Midbrain (tissue), 1 donor: Measurements from ENCODE around the gene TFCP2.

Experiments
- DNase-seq: peaks from one replicate; lab custom pipeline; 2025; lab: John Stamatoyannopoulos, UW

TFCP2 gene

GRCh38 chr12:51197736-51198567 lies 25.0 kb upstream of the TFCP2 start:
- no peak for DNase-seq

DNA sequence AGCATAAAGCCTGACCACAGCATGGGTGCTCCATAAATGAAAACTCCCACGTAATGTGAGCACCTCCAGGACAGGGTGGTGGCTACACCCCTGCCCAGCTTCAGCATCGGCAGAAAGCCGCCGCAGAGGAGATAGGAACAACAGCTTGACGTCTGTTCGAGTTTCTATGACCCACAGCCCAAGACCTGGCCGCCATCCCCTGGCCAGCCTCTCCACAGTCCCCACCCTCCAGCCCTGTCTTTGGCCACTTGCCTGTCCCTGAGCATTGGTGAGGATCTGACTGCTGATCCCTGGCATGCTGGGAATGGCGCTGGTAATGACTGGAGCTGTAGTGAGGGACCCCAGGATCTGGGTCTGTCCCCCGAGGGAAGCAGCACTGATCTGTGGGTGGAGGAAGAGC lies 23.6 kb upstream of the TFCP2 start:
- no peak for DNase-seq

- no peak for DNase-seq
Measured at GRCh38 chr12:51195841-51196240, 22.9 kb upstream of the TFCP2 start.

DNA sequence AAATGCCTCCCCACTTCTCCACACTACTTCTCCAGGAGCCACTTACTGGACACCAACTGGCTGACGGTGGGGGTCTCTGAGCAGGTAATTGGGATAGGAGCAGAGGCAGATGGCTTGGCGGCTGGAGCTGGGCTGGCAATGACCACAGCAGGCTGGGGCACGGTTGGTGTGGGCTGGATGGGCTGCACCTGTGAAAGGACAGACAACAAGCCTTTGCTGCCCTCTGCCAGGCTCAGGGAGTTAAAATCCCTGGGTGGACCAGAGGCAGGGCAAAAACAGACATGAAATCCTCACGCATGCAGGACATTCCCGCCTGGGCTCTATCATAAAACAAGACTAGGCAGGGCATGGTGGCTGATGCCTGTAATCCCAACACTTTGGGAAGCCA lies 19.3 kb upstream of the TFCP2 start:
- no peak for DNase-seq

DNA sequence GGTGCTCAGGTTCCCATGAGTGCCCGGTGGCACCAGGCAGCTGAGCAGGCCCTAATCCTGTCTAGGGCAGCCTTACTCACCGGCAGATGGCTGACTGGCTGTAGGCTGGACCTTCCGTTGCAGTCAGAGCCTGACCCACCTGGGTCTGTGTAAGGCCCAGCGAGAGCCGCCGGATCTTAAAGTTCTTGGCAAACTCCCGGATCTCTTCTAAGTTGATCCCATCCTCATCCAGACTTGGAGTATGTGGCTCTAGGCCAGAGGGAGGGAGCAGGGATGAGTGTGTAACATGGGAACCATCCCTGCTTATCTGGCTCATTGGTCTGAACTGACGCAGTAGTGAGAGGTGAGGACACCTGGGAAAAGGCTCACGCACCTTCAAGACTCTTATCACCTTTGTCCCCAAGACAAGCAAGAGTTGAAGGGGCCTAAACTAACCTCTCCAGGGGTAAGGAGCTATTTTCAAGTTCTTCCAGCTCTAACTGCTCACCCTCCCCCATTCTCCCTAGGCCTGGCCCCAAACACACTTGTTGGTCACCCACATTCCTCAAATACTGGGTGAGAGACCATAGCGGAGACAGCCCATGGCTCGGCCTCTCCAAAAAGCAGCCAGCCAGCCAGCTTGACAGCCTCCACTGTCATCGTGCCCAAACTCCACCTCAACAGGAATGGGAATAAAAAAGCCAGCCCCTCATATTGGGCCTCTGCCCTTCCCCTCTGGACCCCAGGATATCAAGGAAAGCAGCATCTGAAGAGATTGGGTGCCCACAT lies 18.8 kb upstream of the TFCP2 start:
- DNase-seq: no peak

GRCh38 chr12:51190820-51191219 lies 17.9 kb upstream of the TFCP2 start:
- no peak for DNase-seq

DNA sequence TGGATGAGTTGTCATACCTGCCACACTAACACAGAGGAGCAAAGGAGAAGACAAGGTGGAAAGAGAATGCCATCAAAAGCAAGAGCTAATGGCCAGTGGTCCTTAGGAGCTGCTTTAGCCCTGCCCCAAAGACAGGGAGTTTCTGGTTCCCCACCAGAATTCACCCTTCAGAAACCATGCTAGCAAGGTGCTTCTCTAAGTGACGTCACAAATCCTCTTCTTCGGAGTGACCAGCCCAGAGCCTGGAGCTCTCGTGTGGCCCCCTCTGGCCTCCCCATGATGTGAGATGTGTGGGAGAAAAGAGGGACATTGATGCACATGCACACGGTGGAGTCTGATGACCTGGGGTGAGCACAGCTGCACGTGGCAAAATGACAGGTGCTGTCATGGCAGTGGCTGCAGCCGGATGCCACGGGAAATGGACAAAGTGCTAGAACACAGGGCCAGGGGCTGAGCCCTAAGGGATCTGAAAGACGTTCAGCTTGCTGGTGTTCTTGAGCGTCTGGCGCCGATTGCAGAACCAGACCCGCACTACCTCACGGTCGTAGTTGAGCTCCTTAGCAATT lies 16.9 kb upstream of the TFCP2 start:
- no peak for DNase-seq

DNA sequence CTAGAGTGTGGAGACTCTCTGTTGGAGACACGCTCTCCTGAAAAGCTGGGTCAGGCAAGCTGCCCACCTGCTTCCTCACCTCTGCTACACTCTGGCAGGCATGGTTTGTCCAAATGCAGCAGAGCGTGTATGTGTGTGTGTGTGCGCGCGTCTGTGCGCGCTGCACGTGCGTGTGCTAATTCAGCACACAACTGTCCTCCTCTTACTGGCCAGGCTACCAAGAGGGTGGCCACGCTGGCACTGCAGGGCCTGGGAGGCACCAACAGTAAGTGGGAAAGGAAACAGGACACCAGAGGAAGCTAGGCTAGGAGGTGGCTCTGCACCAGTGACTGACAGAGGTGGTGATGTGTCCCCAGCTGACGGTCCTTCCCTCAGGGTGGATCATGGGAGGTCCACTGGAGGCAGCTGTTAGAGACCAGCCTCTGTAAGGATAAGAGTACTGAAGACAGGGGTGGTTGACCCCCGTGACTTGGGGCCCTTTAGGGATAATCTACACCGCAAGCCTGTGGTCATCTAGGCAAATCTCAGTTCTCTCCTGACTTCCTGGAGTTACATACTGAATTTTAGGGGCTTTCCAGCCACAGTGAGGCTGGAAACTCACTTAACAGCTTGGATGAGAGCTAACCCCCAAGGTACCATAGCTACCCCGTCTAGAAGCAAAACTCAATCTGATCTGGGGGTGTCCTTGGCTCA lies 15.6 kb upstream of the TFCP2 start:
- no peak for DNase-seq

DNA sequence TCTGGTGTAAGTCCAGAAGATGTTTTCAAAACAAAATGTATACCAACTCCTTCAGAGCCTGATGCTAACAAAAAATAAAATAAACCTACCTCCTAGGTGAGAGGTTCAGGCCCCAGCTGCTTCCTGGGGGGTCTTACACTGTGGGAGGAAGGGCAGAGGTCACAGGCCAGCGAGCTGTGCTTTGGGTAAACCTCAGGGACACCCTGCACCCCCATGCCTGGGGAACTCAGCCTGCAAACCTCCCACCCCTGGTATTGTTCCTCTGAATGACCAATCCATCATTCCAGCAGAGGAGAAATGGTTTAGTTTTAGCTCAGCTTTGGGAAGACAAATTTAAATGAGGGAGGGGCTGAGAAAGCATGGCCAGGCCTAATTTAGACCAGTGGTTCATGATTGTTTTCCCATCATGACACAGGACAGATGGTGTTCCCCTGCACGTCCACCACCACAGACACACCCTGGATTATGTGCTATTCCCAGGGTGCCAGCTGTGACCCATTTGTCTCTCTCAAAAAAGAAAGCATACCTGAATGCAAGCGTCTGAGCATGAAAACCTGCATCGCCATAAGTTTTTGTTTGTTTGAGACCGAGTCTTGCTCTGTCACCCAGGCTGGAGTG lies 14.5 kb upstream of the TFCP2 start:
- DNase-seq: no peak

DNA sequence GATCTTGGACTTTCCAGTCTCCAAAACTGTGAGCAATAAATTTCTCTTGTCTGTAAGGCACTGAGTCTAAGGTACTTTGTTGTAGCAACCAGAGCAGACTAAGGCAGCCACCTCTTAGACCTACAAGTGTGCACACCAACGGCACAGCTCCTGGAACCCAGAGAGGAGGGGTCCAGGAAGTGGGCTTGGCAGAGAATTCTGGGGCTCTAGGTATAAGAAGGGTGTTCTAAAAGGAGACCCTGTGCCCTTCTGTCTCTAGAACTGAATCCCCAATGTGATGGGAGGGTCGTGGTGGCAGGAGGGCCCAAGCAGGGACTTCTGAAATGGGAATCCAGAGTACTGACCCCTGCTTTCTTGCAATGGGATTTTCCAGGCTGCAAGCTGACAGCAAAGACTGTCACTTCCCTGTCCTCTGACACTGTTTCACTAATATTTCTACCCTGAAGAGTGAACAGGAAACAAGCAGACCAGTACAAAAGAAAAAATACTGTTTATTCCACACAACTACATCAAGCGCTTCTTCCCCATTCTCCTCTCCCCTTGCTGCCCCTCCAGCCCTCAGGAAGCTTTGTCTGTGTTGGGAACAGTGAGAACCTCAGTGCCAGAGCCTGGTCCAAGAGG lies 13.6 kb upstream of the TFCP2 start:
- DNase-seq: no peak

DNA sequence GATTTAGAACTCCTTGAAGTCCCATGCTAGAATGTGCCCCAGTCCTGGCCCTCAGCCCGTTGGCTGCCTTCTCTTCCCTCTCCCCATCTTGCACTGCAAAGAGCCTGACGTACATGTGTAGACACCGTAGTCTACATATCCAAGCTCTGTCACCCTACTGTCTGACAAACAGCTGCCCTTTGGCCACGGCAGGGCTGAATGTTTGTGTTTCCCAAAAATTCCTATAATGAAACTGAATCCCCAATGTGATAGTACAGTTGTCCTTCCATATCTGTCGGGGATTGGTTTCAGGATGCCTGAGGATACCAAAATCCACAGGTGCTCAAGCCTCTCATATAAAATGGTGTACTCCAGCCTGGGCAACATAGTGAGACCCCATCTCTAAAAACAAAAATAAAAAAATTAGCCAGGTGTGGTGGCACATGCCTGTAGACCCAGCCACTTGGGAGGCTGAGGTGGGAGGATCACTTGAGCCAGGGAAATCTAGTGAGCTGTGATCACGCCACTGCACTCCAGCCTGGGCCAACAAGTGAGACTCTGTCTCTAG lies 12.3 kb upstream of the TFCP2 start:
- DNase-seq: no peak

DNA sequence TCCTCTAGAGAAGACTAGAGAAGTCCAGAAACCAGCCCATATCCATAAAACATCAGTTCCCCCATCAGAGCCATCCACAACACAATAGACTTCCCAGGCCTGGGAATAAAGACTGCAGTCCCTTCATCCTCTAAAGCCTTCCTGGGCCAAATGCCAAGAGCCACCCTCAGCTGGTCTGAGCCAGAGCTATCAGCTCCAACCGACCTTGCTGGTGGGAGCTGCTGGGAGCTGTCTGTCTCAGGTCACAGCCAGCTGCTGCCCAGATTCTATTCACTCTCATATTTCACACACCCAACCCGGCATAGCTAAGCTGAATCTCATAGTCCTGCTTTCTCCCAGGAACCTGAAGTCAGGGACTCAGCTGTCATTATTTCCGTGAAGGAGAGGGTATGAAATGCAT lies 10.9 kb upstream of the TFCP2 start:
- peak; percentile 43 for DNase-seq

GRCh38 chr12:51183349-51183748 lies 10.4 kb upstream of the TFCP2 start:
- no peak for DNase-seq

- no peak for DNase-seq
Measured at GRCh38 chr12:51181558-51181957, 8.6 kb upstream of the TFCP2 start.

GRCh38 chr12:51177897-51178296 lies 5.0 kb upstream of the TFCP2 start:
- no peak for DNase-seq

DNA sequence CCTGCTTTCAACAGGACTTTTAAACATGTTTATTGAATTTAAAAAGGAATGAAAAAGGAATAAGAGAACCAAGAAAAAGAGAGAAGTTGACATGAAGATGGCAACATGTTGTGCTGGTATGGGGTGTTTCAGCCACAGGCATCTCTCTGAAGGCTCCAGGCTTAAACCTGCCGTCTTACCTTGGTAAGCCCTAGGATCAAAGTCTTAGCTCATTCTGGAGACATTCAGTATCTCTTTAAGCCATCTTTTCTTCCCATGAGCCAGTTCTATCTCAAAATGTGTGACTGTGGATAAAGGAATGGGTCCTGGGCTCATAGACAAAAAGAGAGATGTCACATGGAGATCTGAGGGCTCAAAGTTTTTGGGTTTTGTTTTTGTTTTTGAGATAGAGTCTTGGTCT lies 1.6 kb upstream of the TFCP2 start:
- no peak for DNase-seq

GRCh38 chr12:51171884-51172514 lies 936 bp downstream of the TFCP2 start:
- no peak for DNase-seq

DNA sequence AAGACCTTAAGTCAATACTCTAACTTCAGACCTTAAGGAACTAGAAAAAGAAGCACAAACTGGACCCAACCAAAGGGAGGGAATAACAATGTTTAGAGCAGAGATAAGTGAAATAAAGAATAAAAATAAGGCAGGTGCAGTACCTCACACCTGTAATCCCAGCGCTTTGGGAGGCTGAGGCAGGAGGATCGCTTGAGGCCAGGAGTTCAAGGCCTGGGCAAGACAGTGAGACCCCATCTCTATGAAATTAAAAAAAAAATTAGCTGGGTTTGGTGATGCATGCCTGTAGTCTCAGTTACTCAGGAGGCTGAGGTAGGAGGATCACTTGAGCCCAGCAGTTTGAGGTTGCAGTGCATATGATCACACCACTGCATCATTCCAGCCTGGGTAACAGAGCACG lies 9.1 kb downstream of the TFCP2 start:
- no peak for DNase-seq

GRCh38 chr12:51162217-51162616 lies 10.7 kb downstream of the TFCP2 start:
- DNase-seq: no peak

DNA sequence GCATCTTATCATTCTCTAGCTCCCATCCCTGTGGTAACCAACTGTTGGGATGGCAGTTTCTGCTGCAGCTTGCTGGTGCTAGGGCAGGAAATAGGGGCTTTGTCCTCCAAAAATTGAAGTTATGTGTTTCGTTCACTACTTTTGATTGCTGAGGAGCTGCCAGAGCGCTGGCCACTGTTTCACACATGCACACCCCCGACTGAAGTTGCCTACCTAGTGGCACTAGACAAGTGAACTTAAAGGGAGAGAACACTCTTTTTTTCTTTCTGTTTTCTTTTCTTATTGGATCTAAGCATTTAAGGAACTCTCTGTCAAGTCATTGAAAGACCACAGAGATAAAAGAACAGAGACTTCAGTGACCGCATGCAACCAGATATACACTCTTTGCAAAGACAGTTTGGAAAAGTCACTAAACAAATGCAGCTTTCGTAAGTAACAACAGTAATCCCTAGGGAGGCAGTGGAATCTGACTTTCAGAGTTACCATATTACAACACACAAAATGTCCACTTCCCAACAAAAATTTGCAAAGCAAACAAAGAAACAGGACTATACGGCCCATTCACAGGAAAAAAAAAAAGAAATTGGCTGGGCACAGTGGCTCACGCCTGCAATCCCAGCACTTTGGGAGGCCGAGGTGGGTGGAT lies 12.0 kb downstream of the TFCP2 start:
- no peak for DNase-seq
